Endothelial cell of hepatic sinusoid (primary cell): ENCODE results near the gene PDE6B.
"Not testable (repeated sequence)": the region's sequence is repeated elsewhere in the genome, so short reads cannot be mapped to it uniquely, and the experiment has no call there.

Experiments used
- in situ Hi-C: cut with HindIII; loops from 2 replicates; pipeline ENCODE4 v1.10.0; 2017; ENCODE audit warnings: low sequenced_read_pairs

Gene PDE6B

DNA sequence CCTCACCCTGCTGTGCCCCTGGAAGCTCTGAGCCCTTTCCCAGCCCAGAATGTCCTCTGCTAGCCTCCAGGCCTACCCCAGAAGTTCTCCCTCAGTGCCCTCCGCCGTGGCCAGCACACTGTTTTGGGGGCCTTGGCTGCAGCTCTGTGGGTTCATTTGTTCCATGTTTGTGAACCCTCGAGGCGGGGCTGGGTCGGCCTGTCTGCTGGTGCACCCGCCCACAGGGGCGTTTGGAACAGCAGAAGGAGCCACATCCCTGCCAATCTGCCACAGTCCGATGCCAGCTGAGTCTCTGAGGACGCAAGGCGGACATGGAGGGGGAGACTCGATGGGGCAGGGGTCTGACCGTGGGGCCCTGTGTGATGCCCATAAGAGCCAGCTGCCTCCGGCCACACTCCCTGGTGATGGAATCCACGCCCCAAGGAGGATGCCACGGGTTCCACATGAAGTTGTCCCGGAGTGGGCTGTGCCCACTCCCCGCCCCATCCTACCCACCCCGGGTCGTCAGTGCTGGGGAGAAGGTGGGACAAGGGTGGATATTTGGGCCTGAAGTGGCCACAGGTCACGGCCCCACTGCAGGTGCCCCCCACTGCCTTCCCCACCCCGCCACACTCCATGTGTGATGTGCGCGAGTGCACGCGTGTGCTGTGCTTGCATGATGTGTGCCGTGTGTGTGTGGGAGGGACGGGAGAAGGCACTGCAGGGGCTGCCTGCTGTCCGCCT lies 41.6 kb downstream of the PDE6B start:
- in situ Hi-C loops, result no loop called here

DNA sequence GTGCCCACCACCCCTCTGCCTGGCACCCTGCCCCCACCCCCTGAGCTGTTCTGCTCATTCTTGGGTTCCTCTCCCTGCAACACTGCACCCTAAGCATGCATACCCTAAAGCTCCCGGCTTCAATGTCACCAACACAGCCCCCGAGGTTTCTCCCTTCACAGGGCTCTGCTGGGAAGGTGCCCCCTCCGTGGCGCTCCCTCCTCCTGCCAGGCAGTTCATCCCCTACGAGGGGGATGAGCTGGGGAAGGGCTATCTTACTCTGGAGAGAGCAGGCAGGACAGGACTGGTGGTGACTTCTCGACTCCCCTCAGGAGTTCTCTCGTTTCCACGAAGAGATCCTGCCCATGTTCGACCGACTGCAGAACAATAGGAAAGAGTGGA lies 42.2 kb downstream of the PDE6B start:
- in situ Hi-C loops, result no loop called here

DNA sequence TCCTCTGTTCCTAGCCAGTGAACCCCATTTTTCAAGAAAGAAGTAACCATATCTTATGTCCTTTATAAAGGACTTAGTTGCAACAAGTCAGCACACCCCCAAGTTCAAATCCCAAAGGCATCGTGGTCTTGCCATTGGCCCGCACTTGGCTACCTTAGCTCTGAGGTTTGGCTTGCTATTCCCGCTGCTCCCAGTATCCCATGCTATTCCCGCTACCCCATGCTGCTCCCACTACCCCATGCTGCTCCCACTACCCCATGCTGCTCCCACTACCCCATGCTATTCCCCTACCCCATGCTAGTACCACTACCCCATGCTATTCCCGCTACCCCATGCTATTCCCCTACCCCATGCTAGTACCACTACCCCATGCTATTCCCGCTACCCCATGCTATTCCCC lies 42.8 kb downstream of the PDE6B start:
- in situ Hi-C loops, result not testable (repeated sequence)

DNA sequence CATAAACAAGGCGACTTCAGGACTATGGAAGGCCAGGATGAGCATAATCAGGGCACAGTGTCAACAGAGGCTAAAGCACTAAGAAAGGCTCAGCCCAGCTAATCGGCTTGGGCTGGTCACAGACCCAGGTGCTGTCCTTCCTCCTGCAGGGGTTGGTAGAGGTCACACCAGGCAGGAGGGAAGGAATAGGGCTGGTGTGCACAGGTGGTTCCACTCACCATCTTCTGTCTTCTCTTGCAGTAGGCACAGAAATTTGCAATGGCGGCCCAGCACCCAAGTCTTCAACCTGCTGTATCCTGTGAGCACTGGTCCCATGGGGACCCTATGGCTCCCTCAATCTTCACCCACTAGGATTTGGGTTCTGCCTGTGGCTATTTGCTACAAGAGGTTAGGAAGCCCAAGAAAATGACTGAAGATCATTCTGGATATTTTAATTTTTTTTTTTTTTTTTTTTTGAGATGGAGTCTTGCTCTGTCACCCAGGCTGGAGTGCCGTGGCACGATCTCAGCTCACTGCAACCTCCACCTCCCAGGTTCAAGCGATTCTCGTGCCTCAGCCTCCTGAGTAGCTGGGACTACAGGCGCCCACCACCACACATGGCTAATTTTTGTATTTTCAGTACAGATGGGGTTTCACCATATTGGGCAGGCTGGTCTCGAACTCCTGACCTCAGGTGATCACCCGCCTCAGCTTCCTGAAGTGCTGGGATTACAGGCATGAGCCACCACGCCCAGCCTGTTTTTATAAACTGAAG lies 44.6 kb downstream of the PDE6B start:
- in situ Hi-C loops, result loop anchor here (10.0 kb wide), 1 partner anchor 55 kb away; no protein-coding TSS in a partner anchor

DNA sequence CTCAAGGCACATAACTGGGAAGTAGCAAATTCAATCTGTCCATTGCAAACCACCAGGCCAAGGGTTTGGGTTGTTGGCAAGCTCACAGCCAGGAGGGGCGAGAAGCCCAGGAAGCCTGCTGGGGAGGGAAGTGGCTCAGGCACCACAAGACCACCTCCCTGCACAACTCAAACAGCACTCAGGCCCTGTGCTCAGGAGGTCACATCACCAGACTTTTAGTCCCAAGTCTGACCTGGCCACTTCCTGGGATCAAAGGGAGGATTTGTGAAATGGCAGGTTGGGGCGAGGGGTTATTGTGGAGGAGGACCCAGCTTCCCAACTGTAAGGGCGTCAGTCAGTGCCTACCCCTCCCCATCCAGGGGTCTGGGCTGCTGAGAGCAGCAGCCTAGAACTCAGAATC lies 46.4 kb downstream of the PDE6B start:
- in situ Hi-C loops, result loop anchor here (10.0 kb wide), 1 partner anchor 57 kb away; no protein-coding TSS in a partner anchor

DNA sequence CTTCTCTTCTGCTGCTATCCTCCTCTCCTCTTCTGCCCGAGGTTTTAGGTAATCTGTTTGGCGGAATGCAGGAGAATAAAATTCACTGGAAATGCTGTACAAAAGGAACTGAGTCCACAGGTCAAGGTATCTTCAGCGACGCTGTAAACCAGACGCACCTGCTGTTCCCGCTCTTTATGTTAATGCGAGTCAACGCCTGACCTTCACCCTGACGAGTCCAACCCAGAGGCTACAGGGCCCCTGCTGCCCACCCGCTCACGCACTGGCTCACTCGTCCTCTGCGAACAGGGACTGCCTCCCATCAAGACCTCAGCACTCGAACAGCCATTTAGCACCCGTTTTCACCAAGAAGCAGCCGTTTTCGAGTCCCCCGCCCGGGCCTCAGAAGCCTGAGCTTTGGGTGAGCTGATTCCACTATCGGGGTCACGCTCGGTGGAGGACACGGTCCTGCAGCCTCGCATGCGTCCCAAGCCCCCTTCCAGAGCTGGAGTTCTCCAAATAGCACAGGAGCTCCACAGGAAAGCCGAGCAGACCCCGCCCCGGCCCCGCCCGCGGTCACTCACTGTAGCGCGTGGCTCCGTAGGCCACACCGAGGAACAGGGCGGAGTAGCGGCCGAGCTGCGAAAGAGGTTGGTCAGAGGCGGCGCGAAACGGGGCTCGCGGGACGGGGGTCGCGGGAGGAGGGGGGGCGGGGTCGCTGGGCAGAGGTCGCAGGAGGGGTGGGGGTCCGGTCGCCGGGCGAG lies 48.1 kb downstream of the PDE6B start:
- in situ Hi-C loops, result loop anchor here (10.0 kb wide), 1 partner anchor 59 kb away; no protein-coding TSS in a partner anchor

DNA sequence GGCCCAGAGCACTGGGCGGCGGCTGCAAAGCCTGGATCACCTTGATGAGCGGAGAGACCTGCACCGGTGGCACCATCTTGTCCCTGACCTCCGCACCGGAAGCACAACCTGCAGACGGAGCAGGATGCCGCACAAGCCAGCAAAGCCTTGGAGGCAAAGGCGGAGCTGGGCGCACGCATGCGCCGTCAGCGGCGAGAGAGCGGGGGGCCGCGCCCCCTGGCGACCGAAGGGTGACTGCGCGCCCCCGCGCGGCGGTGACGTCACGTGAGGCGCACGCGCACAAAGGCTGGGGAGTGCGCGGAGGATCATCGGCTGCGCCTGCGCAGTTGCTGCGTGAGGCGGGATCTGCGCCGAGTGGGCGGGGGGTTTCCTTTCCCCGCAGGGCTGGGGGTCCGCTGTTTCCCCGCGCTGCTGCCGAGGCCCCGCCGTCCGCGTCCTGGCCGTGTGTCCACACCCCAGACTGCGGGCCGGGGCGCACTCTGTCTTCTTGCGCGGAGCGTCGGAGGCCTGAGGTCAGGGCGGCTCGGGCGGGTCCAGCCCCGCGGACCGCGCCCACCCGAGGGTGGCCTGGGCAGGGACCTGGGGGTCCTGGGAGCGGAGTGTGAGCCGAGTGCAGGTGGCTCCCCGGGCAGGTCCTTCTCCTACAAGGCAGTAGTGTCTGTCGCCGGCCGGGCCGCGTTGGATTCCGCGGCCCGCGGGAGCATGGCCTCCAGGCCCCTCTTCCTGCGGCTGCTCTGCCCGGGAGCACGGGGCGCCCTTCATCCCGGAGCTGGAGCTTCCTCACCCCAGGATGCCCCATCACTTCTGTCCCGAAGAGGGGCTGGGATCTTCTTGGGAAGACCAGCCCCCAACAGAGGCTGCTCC lies 49.0 kb downstream of the PDE6B start, which contains the start of the genes ATP5ME and MYL5:
TSS of gene ATP5ME (minus strand) at position 105 of the 864 bp plus-strand sequence. CDS start at position 76, 29 bp downstream.
TSS of gene MYL5 (plus strand) at position 371 of the 864 bp plus-strand sequence. CDS start 3,485 bp downstream, outside the sequence.
- in situ Hi-C loops, result loop anchor here (10.0 kb wide), 1 partner anchor 60 kb away; no protein-coding TSS in a partner anchor

DNA sequence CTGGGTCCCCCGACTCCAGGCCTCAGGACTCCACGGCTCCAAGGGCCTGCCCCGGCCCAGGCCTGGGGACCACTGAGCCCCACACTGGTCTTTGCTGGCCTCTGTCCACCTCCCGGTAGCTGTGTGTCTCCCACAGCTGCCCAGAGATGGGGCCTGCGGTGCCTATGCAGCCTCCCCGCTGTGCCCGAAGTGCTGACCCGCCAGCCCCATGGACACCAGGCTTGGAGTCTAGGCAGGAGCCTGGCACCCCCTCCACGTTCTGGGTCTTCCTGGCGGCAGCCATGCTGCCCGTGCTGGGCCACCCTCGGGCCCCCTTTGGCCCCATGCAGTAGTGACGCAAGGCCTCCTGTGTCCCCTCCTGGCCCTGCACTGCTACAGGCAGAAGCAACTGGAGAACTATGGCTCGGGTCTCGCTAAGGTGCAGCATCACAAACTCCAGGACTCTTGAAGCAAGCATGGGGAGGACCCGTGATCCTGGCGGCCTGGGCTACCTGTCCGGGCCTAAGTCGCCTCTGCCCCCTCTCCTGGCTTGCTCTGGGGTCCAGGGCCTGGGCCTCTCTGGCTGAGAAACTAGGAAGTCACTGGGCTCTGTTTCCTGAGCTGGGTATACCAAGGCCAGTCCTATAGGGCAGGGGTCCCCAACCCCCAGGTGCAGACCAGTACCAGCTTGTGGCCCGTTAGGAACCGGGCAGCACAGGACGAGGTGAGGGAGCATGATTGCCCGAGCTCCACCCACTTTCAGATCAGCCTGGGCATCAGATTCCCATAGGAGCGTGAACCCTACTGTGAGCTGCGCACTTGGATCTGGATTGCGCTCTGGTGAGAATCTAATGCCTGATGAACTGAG lies 49.9 kb downstream of the PDE6B start:
- in situ Hi-C loops, result loop anchor here (10.0 kb wide), 1 partner anchor 60 kb away; no protein-coding TSS in a partner anchor

DNA sequence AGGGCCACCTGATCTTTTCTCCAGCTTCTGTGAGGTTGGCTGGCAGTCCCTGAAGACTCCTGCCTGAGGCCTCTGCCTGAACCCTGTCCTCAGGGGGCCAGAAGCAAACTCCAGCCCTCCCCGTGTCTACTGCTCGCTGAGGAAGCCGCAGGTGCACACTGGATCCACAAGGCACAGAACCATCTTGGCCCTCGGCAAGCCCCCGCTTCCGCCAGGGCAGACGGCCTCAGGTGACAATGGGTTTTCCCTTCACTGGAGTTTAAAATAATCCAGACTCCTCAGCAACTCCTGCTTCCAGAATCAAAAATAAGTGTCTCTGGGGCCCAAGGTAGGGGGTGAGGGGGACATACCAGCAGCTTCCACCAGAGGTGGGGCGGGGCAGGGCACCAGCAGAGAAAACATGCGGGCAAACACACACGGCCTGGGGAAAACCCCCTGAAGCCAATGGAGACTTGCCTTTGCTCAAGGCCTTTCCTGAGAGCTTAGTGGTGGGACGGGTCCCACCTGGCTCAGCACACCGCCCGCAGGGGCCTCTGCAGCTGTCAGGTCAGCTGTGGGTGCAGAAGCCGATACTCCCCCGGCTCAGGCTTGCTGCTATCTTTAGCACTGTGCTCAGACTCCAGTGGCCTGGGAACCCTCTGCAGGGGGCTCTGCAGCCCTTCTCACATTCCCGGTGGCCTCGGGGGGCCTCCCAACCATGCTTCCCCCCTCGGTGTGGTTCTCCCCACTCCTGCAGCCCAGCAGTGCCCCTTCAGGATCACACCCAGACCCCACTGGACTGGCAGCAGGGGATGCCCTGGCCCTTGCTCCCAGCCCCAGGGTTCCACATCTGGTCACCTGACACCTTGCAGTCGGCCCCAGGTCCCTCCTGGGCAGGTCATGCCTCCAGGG lies 50.9 kb downstream of the PDE6B start:
- in situ Hi-C loops, result loop anchor here (10.0 kb wide), 1 partner anchor 61 kb away; no protein-coding TSS in a partner anchor

DNA sequence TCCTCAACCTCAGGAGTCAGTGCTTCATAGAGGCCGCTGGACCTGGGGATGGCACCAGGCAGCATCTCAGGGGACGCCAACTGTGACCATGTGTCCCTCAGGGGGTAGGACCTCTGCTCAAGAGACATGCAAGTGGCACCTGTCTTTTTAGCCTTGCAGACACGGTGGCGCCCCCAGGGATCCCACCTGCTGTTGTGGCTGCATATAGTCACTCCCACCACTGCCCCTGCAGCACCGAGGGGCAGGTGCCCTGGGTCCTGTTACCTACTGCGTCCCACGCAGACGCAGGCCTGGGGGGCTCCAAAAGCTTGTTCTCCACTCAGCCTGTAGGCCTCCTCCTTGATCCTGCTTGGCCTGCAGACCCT lies 51.5 kb downstream of the PDE6B start:
- in situ Hi-C loops, result loop anchor here (10.0 kb wide), 1 partner anchor 62 kb away; no protein-coding TSS in a partner anchor

DNA sequence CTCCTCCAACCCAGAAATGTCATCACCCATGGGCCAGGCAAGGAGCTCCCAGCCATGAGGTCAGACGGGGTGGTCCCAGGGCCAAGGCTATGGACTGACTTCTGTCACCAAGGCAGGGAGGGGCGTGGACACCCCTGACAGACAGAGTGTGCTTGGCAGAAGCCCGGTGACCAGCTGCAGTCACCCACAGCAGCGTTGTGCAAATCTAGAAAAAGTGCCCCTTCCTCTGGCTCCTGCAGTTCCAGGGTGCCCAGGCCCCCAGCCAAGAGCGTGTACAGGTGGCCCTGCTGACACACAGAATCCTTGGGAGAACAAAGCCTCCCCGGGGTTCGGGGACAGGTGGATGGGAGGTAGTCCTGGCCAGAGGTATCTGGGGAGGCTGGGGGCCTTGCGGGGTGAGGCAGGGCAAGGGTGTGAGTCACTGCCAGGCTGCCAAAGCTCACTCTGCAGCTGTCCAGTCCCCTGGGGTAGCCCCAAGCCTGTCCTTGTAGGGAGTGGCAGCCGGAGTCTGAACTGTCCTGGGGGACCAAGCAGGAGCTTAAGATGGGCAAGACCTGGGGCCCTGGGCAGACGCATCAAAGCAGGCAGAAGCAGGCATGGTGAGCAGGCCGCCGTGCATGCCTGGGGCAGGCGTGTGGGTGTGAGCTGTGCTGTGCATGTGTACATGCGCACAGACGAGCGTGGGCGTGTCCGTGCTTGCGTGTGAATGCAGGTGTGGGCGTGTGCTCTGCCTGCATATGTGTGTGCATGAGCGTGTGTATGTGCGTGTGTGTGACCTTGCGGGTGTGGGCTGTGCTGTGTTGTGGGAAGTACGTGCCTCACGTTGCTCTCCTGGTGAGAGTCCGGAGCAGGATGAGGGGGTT lies 52.3 kb downstream of the PDE6B start:
- in situ Hi-C loops, result loop anchor here (10.0 kb wide), 1 partner anchor 63 kb away; no protein-coding TSS in a partner anchor

DNA sequence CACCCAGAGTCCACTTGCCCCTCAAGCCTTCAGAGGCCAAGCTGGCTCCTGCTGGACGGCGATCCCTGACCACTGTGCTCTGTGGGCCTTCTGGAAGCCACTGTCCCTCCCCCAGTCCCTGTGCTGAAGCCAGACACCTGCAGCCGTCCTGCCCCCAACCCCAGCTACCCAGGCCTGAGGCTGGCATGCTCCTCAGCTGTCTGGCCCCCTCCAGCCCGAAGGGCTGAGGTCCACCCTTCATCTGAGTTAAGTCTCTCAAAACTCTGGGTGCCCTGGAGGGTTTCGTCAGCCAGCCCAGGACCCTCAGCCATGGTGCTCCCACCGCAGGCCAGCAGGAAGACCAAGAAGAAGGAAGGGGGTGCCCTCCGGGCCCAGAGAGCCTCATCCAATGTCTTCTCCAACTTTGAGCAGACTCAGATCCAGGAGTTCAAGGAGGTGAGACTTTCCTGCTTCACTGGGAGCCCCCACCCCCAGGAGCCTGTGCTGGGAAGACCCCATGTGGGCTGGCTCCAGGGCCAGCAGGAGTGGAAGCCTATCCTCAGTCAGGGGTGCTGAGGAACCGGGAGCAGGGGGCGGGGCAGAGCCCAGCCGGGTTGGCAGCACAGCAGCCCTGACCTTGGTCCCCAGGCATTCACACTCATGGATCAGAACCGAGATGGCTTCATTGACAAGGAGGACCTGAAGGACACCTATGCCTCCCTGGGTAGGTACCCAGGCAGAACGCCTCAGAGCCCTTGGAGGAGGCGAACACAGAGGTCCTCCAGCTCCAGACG lies 53.1 kb downstream of the PDE6B start:
- in situ Hi-C loops, result loop anchor here (10.0 kb wide), 1 partner anchor 64 kb away; no protein-coding TSS in a partner anchor

DNA sequence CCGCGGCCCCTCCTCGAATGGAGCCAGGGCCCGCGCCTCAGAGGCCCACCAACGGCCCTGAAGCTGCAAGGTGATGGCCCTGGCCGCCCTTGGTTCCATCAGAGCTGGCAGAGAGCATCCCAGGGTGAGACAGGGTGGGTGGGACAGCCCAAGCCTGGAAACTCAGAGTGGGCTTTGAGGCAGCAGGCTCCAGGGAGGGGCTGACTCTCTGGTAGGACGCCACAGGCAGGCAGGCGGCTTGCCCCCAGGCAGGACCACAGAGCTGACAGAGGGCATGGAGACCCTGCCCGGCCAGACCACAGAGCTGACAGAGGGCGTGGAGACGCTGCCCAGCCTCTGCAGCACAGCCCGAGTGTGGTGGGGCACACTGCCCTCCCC lies 53.7 kb downstream of the PDE6B start:
- in situ Hi-C loops, result loop anchor here (10.0 kb wide), 1 partner anchor 64 kb away; no protein-coding TSS in a partner anchor

DNA sequence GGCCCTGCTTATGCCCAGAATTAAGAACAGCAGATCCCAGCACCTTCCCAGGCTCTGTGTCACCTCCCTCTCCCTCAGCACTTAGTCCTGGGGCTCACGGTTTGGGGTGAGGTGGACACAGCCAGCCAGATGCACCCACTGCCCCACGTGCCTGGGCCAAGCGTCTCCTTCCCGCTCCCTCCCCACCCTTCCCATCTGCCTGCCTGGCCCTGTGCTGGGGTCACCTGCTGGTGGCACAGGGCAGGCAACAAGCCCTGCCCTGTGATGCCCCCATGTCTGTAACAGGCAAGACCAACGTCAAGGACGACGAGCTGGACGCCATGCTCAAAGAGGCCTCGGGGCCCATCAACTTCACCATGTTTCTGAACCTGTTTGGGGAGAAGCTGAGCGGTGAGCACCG lies 54.3 kb downstream of the PDE6B start:
- in situ Hi-C loops, result loop anchor here (10.0 kb wide), 1 partner anchor 65 kb away; no protein-coding TSS in a partner anchor

DNA sequence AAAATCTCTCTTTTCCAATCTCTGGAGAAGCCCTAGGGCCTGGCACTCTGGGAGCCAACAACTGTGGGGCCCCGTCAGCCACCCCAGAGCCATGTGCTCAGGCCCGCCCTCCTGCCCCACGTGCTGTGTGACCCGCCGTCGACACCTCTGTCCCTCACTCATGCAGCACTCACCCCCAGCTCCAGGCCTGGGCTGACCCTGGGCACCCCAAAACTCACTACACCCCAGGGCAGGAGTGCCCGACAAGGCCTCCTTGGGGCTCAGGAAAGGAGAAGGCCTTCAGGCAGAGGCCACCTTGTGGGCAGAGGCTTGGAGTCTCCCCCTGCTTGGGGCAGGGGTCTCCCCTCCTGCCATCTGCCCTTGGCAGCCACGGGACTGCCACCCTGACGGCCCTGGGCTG lies 54.7 kb downstream of the PDE6B start:
- in situ Hi-C loops, result no loop called here

DNA sequence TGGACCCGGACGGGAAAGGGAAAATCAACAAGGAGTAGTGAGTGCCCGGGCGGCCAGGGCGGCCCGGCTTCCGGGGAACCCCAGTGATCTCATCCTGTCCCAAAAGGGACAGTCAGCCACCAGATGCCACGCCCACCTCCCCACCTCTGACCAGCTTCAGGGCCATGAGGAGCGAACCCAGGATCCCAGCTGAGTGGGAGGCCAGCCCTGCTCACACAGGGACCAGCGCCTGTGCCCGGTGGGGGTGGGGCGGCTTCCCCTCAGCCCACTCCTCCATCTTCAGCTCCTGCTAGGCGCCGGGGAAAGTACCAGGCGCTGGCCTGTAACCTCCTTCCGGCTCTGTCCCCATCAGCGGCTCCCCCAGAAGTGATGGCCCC lies 55.2 kb downstream of the PDE6B start:
- in situ Hi-C loops, result no loop called here
